Suprapubic skin (tissue), 4 donors: ENCODE results near the gene CNPY4. TPM values are rescaled to one million over a fixed set of nuclear protein-coding genes. Genes with fewer than 3 reads are reported as not detected.
A peak's percentile ranks its signal among the peaks of the same experiment; 100 is the strongest.

ENCODE experiments used
- DNase-seq, 2 donors: peaks; one replicate each; pipeline ENCODE4 v3.0.0-alpha.2; 2019; ENCODE audit warnings: low spot score in 2 of 2
- H3K27ac ChIP-seq: fragments of 200-600 bp; sonication (generic); one replicate; pipeline ENCODE4 v1.5.1; 2019
- H3K27me3 ChIP-seq: fragments of 200-600 bp; sonication (generic); one replicate; pipeline ENCODE4 v1.5.1; 2019
- H3K36me3 ChIP-seq: fragments of 200-600 bp; sonication (generic); one replicate; pipeline ENCODE4 v1.5.1; 2019
- H3K4me1 ChIP-seq: fragments of 200-600 bp; sonication (generic); one replicate; pipeline ENCODE4 v1.5.1; 2019
- H3K4me3 ChIP-seq: fragments of 200-600 bp; sonication (generic); one replicate; pipeline ENCODE4 v1.5.1; 2019; ENCODE audit warnings: mild to moderate bottlenecking
- H3K9me3 ChIP-seq: fragments of 200-600 bp; sonication (generic); one replicate; pipeline ENCODE4 v1.5.1; 2019
- CTCF ChIP-seq, 2 donors: fragments of 200-600 bp in 1 of 2; fragments of 450-650 bp in 1 of 2; sonication (generic) in 1 of 2; IDR thresholded peaks; one replicate each; pipeline ENCODE4 v1.5.1; 2016 to 2019; ENCODE audit warnings: antibody characterized with exemption in 2 of 2, mild to moderate bottlenecking in 1 of 2, moderate library complexity in 1 of 2
- EP300 ChIP-seq: sonication (generic); formaldehyde crosslinking; IDR thresholded peaks from one replicate; pipeline ENCODE4 v1.6.1; 2017; ENCODE audit warnings: antibody characterized with exemption
- POLR2A ChIP-seq, 2 donors: fragments of 450-650 bp; IDR thresholded peaks; one replicate each; pipeline ENCODE4 v1.6.1; 2017; ENCODE audit warnings: antibody characterized with exemption in 2 of 2, mild to moderate bottlenecking in 2 of 2, moderate library complexity in 2 of 2
- POLR2AphosphoS5 ChIP-seq, 3 donors: sonication (generic); formaldehyde crosslinking; IDR thresholded peaks; one replicate each; pipeline ENCODE4 v1.6.1; 2017; ENCODE audit warnings: antibody characterized with exemption in 3 of 3
- WGBS: methylation state at CpG from one replicate; pipeline ENCODE4 v1.1.5; 2018; 5-methylcytosine and 5-hydroxymethylcytosine counted together
- total RNA-seq, 4 donors: library from RNA; depleted of rRNA; stranded (reverse); fragments of >200 nt; gene quantifications; one replicate each; pipeline ENCODE4 v1.1.0, GENCODE V29; 2016

Gene CNPY4
- total RNA-seq, 4 donors from 2014 or later, result 4.5 to 7.1 (median 5.4) TPM

GRCh38 chr7:100153708-100154535, 34.5 kb downstream of the CNPY4 start:
- DNase-seq, result no peak
- no peaks in the 10 kb centered on the region for H3K27me3 ChIP-seq
- peak overlapping the region; percentile 18 for H3K27ac ChIP-seq
- peaks cover 63% of the 10 kb centered on the region for H3K4me1 ChIP-seq
- no peak for TF ChIP-seq EP300
- TF ChIP-seq POLR2AphosphoS5 (IDR thresholded peaks at IDR 0.05), result no peak
- H3K9me3 ChIP-seq, result no peaks in the 10 kb centered on the region
- no peak overlapping the region for H3K4me3 ChIP-seq
- peaks cover 40% of the 10 kb centered on the region for H3K36me3 ChIP-seq
- WGBS, result 50% methylated on average over 5 of the region's 16 CpGs

GRCh38 chr7:100154651-100155491, 35.4 kb downstream of the CNPY4 start:
- Histone ChIP-seq H3K27ac (no peak overlapping the region), H3K4me3 (no peak overlapping the region)

GRCh38 chr7:100155553-100156317, 36.3 kb downstream of the CNPY4 start:
- DNase-seq, result no peak
- no peak for TF ChIP-seq POLR2AphosphoS5 (IDR thresholded peaks at IDR 0.05)
- no peak for TF ChIP-seq CTCF (IDR thresholded peaks at IDR 0.05)
- TF ChIP-seq EP300, result no peak
- TF ChIP-seq POLR2A (IDR thresholded peaks at IDR 0.05), result no peak
- peaks cover 49% of the 10 kb centered on the region for H3K4me1 ChIP-seq
- no peaks in the 10 kb centered on the region for H3K9me3 ChIP-seq
- no peak overlapping the region for H3K4me3 ChIP-seq
- peaks cover 40% of the 10 kb centered on the region for H3K36me3 ChIP-seq
- WGBS, result 79% methylated on average over 20 of the region's 20 CpGs
- no peaks in the 10 kb centered on the region for H3K27me3 ChIP-seq
- H3K27ac ChIP-seq, result no peak overlapping the region

More at GRCh38 chr7:100154651-100155491, 35.4 kb downstream of the CNPY4 start:
- DNase-seq, result no peak
- 70% methylated on average over 9 of the region's 30 CpGs for WGBS
- Histone ChIP-seq H3K9me3 (no peaks in the 10 kb centered on the region), H3K36me3 (peaks cover 40% of the 10 kb centered on the region), H3K4me1 (peaks cover 58% of the 10 kb centered on the region), H3K27me3 (no peaks in the 10 kb centered on the region)
- TF ChIP-seq EP300, result no peak
- no peak for TF ChIP-seq POLR2AphosphoS5 (IDR thresholded peaks at IDR 0.05)
- TF ChIP-seq CTCF (IDR thresholded peaks at IDR 0.05), result no peak
- TF ChIP-seq POLR2A (IDR thresholded peaks at IDR 0.05), result no peak

GRCh38 chr7:100156331-100157068, 37.1 kb downstream of the CNPY4 start:
- H3K36me3 ChIP-seq, result peaks cover 40% of the 10 kb centered on the region
- H3K4me1 ChIP-seq, result peaks cover 49% of the 10 kb centered on the region
- TF ChIP-seq POLR2A (IDR thresholded peaks at IDR 0.05) (no peak), POLR2AphosphoS5 (IDR thresholded peaks at IDR 0.05) (no peak), CTCF (IDR thresholded peaks at IDR 0.05) (no peak), EP300 (no peak)
- no peaks in the 10 kb centered on the region for H3K27me3 ChIP-seq
- H3K27ac ChIP-seq, result no peak overlapping the region
- H3K9me3 ChIP-seq, result no peaks in the 10 kb centered on the region
- no peak for DNase-seq
- H3K4me3 ChIP-seq, result no peak overlapping the region
- WGBS, result 76% methylated on average over 16 of the region's 16 CpGs

- no peaks in the 10 kb centered on the region for H3K9me3 ChIP-seq
- H3K36me3 ChIP-seq, result peaks cover 35% of the 10 kb centered on the region
- TF ChIP-seq POLR2A (IDR thresholded peaks at IDR 0.05), result no peak
- 75% methylated on average over 4 of the region's 5 CpGs for WGBS
- no peak for DNase-seq
- H3K27ac ChIP-seq, result peak overlapping the region; percentile 32
- H3K27me3 ChIP-seq, result no peaks in the 10 kb centered on the region
- peak overlapping the region; percentile 61 for H3K4me3 ChIP-seq
- H3K4me1 ChIP-seq, result peaks cover 49% of the 10 kb centered on the region
Measured at GRCh38 chr7:100157069-100157333, 37.6 kb downstream of the CNPY4 start.
